DMS53 (cell line): ENCODE data around the gene FAM240B.
A peak's percentile ranks its signal among the peaks of the same experiment; 100 is the strongest.

Source experiments
- DNase-seq: peaks from one replicate; lab custom pipeline; 2025; lab: John Stamatoyannopoulos, UW

The FAM240B gene

DNA sequence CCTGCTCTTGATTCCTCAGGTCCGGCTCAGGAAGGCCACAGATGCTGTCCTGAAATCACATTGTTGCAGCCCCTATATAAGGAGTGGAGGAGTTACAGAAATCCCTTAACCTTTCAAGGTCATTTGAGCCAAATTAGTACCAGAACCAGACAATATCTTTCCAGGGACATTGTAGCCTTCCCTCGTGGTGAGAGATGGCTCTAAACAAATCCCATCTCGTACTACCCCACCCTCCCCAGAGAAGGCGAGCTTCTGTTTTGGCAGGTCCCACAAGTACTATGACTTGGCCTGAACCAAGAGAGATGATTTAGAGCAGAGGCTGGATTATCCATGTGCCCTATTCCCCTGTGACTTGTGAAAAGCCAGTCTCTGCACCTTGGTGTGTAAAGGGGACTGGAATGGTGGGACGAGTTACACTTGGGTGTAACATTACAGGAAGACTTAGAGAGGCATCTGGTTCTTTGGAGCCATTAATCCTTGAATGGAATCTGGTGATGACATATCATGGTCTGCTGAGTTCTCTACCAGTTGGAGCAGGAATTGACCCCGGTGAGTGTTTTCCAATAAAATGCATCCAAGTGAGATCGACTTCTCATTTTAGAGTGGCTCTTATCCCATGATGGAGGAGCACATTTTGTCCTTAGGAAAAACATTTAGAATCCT lies at the start of gene FAM240B:
TSS of gene FAM240B (minus strand) at position 51 of the 663 bp plus-strand sequence. CDS start 16,134 bp downstream, outside the sequence.
- no peak for DNase-seq

DNA sequence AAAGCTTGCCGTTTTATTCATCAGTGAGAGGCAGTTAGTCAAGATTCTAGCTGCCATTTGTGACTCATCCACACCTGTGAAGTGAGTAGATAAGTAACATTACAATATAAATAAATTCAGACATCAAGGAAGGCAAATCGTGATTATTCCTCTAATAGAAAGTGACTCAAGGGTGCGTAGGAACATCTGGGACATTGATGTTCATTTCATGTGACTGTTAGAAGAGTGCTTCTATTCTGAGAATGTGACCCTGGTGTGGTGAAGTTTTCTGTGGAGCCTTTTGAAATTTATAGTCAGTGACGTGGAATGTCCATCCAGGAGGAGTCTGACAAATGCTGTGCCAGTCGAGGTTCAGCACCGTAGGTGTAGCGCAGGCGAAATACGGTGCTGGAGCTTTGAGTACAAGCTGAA lies 48.4 kb upstream of the FAM240B start:
- no peak for DNase-seq

- no peak for DNase-seq
Measured at GRCh38 chr9:38765101-38765500, 45.2 kb upstream of the FAM240B start.

DNA sequence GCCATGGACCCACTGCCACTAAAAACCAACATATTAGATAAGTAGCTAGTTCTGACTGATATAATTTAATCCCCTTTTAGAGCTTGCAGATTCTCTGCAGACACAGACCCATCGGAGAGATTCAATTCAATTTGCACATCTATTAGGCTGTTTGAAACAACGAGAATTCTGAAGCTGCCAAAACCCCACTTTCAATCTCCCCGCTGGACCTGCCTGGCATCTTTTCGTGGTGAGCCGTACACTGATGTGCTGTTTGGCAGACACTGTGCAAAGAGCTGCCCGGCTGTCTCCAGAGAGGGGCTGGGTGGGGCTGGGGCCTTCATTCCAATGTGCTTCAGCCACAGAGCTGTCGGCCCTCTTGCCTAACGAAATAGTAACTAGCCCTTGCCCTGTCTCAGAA lies 42.1 kb upstream of the FAM240B start:
- DNase-seq: no peak

DNA sequence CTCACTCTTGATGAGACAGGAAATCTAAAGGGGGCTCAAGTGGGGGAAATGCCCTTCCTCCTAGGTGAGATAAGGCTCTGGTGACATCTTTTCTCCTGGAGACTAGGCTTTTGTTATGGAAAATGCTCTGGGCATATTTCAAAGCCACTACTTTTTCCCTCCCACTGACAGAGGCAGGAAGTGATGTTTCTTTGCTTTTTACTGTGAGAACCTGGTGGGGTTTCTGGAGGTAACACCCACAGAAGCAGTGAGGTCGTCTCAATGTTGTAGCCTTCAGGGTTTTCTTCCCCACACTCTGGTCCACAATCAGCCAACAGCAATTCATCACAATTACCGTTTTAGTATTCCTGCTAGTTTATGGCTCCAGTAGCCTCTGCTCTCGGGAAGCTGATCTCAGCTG lies 41.4 kb upstream of the FAM240B start:
- DNase-seq: no peak

- no peak for DNase-seq
Measured at GRCh38 chr9:38756702-38757101, 36.8 kb upstream of the FAM240B start.

DNA sequence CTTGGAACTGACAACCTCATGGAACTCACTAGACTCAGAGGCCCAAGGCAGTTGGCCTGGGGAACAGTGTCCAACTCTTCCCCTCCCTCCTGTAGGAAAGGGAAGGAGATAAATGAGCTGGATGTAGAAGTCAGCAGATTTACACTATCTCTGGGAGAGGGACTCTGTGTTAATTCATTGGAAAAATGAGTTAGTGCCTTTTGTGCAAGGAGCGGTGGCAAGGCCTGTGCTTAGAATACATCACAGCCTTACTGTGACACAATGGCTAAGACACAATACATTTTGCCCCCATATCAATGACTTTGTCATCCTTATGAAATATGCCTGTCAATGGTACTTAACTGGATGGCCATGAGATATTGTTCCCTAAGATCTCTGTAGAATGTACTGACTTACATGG lies 28.0 kb upstream of the FAM240B start:
- no peak for DNase-seq

- DNase-seq: no peak
Measured at GRCh38 chr9:38747067-38747466, 27.1 kb upstream of the FAM240B start.

DNA sequence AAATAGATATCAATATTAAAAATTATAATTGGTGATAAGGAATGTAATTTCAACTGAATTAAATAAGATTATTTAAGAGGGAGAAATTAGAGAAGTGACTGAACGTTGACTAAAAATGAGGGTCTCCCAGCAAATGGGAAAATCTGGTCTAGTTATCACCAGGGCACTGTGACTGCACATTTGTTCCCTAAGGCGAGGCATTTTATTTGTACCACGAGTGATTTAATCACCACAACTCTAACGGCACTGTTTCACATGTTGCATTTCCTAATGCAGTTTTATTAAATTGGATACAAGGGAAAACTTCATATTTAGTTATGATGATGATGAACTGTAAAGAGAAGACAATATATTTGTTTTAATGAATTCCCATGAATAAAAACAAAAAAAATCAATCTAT lies 26.4 kb upstream of the FAM240B start:
- no peak for DNase-seq

- peak; percentile 17 for DNase-seq
Measured at GRCh38 chr9:38744484-38744883, 24.6 kb upstream of the FAM240B start.

GRCh38 chr9:38737246-38737645 lies 17.3 kb upstream of the FAM240B start:
- no peak for DNase-seq

DNA sequence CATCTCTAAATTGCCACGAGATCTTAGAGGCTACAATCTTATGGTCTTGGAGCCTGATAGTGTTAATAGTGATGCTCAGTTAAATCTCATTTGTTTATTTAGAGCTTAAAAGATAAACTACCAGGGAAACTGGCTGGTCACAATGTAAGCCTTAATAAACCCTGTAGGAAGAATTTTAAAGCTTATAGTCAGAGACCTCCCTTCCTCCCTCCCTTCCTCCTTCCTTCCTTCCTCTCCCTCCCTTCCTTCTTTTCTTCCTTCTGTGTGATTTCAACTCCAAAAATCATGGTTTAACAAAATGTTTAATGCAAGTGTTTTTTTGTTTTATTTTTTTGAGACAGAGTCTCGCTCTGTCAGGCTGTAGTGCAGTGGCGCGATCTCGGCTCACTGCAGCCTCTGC lies 14.9 kb upstream of the FAM240B start:
- DNase-seq: no peak

GRCh38 chr9:38733503-38733902 lies 13.6 kb upstream of the FAM240B start:
- DNase-seq: no peak

- DNase-seq: no peak
Measured at GRCh38 chr9:38732885-38733284, 13.0 kb upstream of the FAM240B start.

GRCh38 chr9:38727497-38728001 lies 7.6 kb upstream of the FAM240B start:
- DNase-seq: peak; percentile 56

- no peak for DNase-seq
Measured at GRCh38 chr9:38724754-38725153, 4.8 kb upstream of the FAM240B start.

DNA sequence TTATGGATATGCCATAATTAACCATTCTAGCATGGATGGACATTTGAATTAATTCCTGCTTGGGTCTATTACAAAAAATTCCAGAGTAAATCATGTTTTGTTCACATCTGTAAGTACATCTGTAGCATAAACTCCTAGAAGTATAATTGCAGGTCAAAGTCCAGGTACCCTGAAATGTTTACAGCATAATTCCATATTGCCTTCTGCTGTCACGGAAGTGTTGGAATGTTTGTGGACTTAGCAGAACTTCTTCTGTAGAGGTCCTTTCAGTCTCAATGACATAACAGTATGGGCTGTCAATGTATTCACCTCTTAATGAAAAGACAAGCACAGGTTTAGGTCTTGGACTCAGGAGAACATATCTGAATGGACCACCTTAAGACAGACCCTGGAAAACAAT lies 1.8 kb downstream of the FAM240B start:
- DNase-seq: no peak

DNA sequence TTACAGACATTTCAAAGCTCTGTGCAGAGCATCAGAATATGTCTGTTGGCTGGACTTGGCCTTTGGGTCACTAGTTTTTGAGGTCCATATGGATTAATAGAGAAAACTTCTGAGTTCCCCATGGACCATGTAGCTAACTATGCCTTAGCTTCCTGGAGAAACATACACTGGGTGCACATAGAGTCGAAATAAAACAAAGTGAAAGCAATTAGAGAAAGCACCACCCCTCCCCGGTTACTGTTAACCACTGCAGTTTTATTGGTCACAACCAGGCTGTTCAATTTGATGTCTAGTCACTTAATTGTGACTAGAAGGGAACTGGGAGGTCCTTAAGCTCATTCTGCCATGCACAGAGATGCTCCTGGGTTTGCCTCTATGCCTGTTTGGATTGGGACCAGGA lies 4.2 kb downstream of the FAM240B start:
- DNase-seq: no peak

DNA sequence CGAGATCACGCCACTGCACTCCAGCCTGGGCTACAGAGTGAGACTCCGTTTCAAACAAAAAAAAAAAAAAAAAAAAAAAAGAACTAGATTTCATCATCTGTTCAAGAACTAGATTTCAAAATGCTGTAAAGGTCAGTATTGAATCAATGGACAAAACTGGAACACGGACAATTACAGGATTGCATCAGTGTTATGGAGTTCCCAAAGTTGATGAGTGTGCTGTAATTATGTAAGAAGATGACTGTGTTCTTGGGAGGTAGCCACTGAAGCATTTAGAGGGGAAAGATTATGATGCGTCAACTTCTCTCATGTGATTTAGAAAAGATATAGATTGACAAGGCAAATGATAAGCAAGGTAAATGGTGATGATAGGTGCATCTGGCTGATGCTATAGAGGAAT lies 6.5 kb downstream of the FAM240B start:
- DNase-seq: no peak

DNA sequence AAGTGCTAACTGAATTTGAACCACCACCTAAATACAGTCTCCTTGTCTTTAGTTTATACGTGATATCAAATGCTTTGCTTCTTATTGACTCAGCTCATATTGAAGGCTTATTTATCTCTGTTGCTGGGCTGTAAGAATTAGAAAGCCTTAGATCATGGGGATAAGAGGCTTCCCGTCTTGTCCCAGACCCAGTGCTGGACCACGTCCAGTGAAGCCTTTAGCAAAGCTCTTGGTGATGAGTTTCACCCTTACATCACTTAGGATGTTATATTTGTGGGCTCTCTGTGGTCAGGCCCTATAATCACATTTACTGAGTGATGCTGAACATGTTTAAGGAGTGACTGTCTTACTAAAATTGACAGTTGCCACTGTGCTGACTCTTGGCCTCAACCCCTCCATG lies 11.2 kb downstream of the FAM240B start:
- no peak for DNase-seq

GRCh38 chr9:38707885-38708637 lies 11.9 kb downstream of the FAM240B start:
- peak; percentile 70 for DNase-seq

DNA sequence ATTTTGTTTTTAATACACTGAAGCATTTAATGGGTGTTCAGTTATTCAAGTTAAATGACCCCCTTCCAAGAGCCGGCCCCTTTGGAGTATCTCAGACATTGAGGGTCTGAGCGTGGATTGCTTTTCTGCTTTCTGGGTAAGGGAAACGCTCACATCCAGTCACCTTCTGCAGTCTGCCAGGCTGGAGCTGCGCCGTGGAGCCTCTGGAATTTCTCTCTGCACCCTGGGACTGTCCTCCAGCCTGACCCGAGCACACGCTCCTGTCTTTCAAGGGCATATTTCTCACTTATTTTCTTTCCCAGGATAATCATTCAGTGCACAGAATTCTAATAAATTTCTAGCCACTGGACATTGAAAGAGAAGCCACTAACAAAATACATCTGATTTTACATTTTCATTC lies 13.4 kb downstream of the FAM240B start:
- DNase-seq: no peak

DNA sequence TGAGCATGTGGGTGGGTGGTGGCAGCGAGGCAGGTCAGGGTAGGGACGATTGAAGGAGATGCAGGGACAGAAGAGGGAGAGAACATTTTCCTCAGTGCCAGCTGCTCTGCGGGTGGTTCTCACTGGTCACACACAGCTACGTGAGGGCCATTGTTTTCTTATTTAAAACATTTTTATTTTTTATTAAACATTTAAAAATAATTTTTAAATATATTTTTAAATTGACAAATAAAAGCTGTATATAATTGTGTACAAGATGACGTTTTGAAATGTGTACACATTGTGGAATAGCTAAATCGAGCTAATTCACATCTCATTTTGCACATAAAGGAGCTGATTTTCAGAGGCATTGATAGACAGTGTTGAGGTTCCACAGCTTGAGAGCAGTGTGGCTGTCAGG lies 14.0 kb downstream of the FAM240B start:
- DNase-seq: no peak

DNA sequence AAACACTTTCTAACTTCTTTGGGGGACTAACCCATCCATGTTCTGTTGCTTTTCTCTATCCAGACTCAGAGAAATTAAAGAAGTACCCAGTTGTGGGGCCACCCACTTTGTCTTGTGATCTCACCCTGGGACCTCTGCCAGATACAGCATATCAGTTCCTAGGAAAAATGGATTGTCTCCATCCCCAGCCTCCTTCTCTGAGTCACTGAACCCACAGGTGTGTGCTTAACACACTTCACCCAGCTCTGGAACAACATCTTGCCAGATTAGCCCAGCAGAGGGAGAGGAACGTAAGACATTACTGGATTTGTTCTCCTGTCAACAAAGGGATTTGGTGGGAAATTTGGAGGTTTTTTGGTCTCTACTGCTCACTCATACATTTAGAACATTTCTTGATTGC lies 19.2 kb downstream of the FAM240B start:
- DNase-seq: no peak
